Keratinocyte (primary cell): ENCODE measurements around the gene NUP214. TPM values are rescaled to one million over a fixed set of nuclear protein-coding genes. Genes with fewer than 3 reads are reported as not detected.

ENCODE experiments used
- DNase-seq: peaks from one replicate; pipeline ENCODE4 v3.0.0-alpha.2; 2011; ENCODE audit warnings: low read depth, missing footprints, low spot score
- FAIRE-seq: peaks from 2 replicates; lab custom pipeline; 2011; peaks lifted over from hg19 to GRCh38; lab: Jason Lieb, UNC
- H2AFZ ChIP-seq: 2 replicates; pipeline ENCODE4 v1.6.0; 2012; ENCODE audit warnings: low read length, control low read depth, inconsistent platforms; ENCODE audit not compliant: control insufficient read depth
- H3K27ac ChIP-seq: 2 replicates; pipeline ENCODE4 v1.5.1; 2011; ENCODE audit warnings: low read length; ENCODE audit not compliant: control insufficient read depth, insufficient read depth
- H3K27me3 ChIP-seq: 3 replicates; pipeline ENCODE4 v1.6.0; 2011; ENCODE audit warnings: low read length; ENCODE audit not compliant: control insufficient read depth, insufficient read depth; ENCODE audit errors: extremely low read depth
- H3K36me3 ChIP-seq, 2 experiments: 2 replicates in 1 of 2; 3 replicates in 1 of 2; pipeline ENCODE4 v1.5.1; 2011; ENCODE audit warnings: low read length in 2 of 2, mild to moderate bottlenecking in 1 of 2; ENCODE audit not compliant: control insufficient read depth in 2 of 2, insufficient read depth in 2 of 2; ENCODE audit errors: extremely low read depth in 1 of 2
- H3K4me1 ChIP-seq: 3 replicates; pipeline ENCODE4 v1.5.1; 2011; ENCODE audit warnings: low read length; ENCODE audit not compliant: control insufficient read depth, insufficient read depth; ENCODE audit errors: extremely low read depth
- H3K4me2 ChIP-seq: 3 replicates; pipeline ENCODE4 v1.6.0; 2011; ENCODE audit warnings: low read depth, low read length; ENCODE audit not compliant: control insufficient read depth, insufficient read depth; ENCODE audit errors: extremely low read depth
- H3K4me3 ChIP-seq, 3 experiments: fragments of 200-600 bp in 1 of 3; sonication (generic) in 1 of 3; 2 replicates in 2 of 3; 3 replicates in 1 of 3; pipeline ENCODE4 v1.5.1; 2011 to 2016; ENCODE audit warnings: low read length in 3 of 3, mild to moderate bottlenecking in 3 of 3, control low read depth in 2 of 3, inconsistent platforms in 1 of 3, low read depth in 1 of 3, mixed read lengths in 1 of 3, mixed run types in 1 of 3, moderate library complexity in 1 of 3; ENCODE audit not compliant: control insufficient read depth in 2 of 3, insufficient read depth in 2 of 3; ENCODE audit errors: extremely low read depth in 1 of 3
- H3K79me2 ChIP-seq: 2 replicates; pipeline ENCODE4 v1.6.0; 2012; ENCODE audit warnings: low read length; ENCODE audit not compliant: control insufficient read depth, insufficient read depth
- H3K9ac ChIP-seq: 3 replicates; pipeline ENCODE4 v1.6.0; 2011; ENCODE audit warnings: low read length; ENCODE audit not compliant: control insufficient read depth, insufficient read depth; ENCODE audit errors: extremely low read depth
- H3K9me1 ChIP-seq: 3 replicates; pipeline ENCODE4 v1.6.0; 2011; ENCODE audit warnings: low read length; ENCODE audit not compliant: control insufficient read depth, insufficient read depth; ENCODE audit errors: extremely low read depth
- H3K9me3 ChIP-seq: 2 replicates; pipeline ENCODE4 v1.5.1; 2012; ENCODE audit warnings: low read depth, low read length; ENCODE audit not compliant: control insufficient read depth
- H4K20me1 ChIP-seq: 3 replicates; pipeline ENCODE4 v1.6.0; 2011; ENCODE audit warnings: low read length; ENCODE audit not compliant: control insufficient read depth, insufficient read depth; ENCODE audit errors: extremely low read depth
- EZH2 ChIP-seq: IDR thresholded peaks from one replicate; pipeline ENCODE4 v1.6.1; 2012; ENCODE audit warnings: inconsistent platforms, mild to moderate bottlenecking, low read length, moderate library complexity
- dilution Hi-C: fragments of 300-500 bp; cut with MboI; formaldehyde crosslinking; loops from one replicate; pipeline ENCODE4 v1.7.0; 2020; ENCODE audit warnings: low sequenced_read_pairs; ENCODE audit not compliant: extremely low pct_ligation_motif_present
- polyA plus RNA-seq, 5 experiments: library from polyadenylated mRNA; depleted of rRNA in 3 of 5; stranded (reverse) in 3 of 5; stranded (forward) in 1 of 5; unstranded in 1 of 5; fragments of >200 nt; gene quantifications; 1 replicate in 1 of 5; 2 replicates in 3 of 5; 3 replicates in 1 of 5; pipeline versions ENCODE4 v1.2.1 to v1.2.3, GENCODE V29; 2011 to 2012; ENCODE audit warnings: missing spikeins in 2 of 5, low read depth in 1 of 5, low replicate concordance in 1 of 5
- small RNA-seq, 3 experiments: library from RNA; depleted of rRNA; stranded (forward); fragments of <200 nt; gene quantifications; one replicate each; pipeline ENCODE3, GENCODE V24; 2012; ENCODE audit warnings: low read depth in 3 of 3, low replicate concordance in 1 of 3; ENCODE audit not compliant: insufficient read length in 3 of 3
- TF ChIP-seq, protein P1 (sequence below), 3 experiments: IDR thresholded peaks in 1 of 3; conservative IDR thresholded peaks in 1 of 3; optimal IDR thresholded peaks in 1 of 3; 2 replicates in 2 of 3; 3 replicates in 1 of 3; pipeline versions ENCODE3 to v1.5.1; 2011; ENCODE audit warnings: low read length in 3 of 3, mild to moderate bottlenecking in 3 of 3, moderate library complexity in 2 of 3, control low read depth in 1 of 3, inconsistent platforms in 1 of 3; ENCODE audit not compliant: insufficient read depth in 2 of 3; ENCODE audit errors: extremely low read depth in 1 of 3

NUP214 gene
- polyA plus RNA-seq, 1 donor (not counting 4 experiments of a cell fraction or from before 2014, with no cell fraction given): 7.3 TPM

DNA sequence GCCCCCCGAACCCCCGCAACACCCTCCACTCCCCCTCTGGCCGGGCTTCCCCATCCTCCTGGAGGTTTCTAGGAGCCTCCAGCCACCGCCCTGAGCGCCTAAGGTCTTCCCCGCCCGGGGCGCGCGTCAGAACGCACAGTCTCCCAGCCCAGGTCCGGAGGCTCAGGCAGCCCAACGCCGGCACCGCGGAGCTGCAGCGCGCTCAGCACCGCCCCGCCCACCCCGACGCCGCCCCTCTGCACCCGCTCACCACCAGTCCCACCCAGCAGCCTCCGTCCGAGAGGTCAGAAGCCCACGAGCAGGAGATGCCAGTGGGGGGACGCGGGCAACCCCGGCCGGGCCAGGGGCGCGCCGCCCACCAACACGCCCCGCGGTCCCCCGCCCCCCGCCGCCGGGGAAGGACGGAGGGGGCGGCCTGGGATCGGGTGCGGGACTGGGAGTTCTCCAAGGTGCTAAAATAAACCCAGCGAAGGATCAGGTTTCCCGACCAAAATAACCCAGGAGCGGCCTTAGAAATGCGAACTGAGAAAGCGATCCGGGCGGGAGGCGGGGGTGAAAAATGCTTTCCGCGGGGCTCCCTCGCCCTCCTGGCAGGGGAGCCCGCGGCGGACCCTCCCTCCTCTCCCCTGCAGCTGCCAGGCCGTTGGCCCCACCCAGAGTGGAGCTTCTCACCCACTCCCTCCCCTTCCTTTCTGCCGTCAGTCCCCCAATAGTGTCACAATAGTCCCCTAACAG is 157.5 kb downstream of the NUP214 start:
- FAIRE-seq (no peak), DNase-seq (no peak)
- no peaks in the 10 kb centered on the region for H3K4me1 ChIP-seq
- no peak overlapping the region for H2AFZ ChIP-seq
- H4K20me1 ChIP-seq: no peaks in the 10 kb centered on the region
- H3K9me1 ChIP-seq: no peaks in the 10 kb centered on the region
- no peak overlapping the region for H3K4me3 ChIP-seq
- H3K79me2 ChIP-seq: no peaks in the 10 kb centered on the region
- no peaks in the 10 kb centered on the region for H3K9me3 ChIP-seq
- H3K27ac ChIP-seq: no peak overlapping the region
- no peak overlapping the region for H3K9ac ChIP-seq
- peaks cover 47% of the 10 kb centered on the region for H3K27me3 ChIP-seq
- TF ChIP-seq EZH2: peak; percentile 54
- TF ChIP-seq, protein P1, sequence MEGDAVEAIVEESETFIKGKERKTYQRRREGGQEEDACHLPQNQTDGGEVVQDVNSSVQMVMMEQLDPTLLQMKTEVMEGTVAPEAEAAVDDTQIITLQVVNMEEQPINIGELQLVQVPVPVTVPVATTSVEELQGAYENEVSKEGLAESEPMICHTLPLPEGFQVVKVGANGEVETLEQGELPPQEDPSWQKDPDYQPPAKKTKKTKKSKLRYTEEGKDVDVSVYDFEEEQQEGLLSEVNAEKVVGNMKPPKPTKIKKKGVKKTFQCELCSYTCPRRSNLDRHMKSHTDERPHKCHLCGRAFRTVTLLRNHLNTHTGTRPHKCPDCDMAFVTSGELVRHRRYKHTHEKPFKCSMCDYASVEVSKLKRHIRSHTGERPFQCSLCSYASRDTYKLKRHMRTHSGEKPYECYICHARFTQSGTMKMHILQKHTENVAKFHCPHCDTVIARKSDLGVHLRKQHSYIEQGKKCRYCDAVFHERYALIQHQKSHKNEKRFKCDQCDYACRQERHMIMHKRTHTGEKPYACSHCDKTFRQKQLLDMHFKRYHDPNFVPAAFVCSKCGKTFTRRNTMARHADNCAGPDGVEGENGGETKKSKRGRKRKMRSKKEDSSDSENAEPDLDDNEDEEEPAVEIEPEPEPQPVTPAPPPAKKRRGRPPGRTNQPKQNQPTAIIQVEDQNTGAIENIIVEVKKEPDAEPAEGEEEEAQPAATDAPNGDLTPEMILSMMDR (optimal IDR thresholded peaks at IDR 0.05 in 1 of 3, IDR thresholded peaks at IDR 0.05 in 1 of 3, conservative IDR thresholded peaks at IDR 0.05 in 1 of 3; ENCODE audit: extremely low read depth in 1 of 3, insufficient read depth in 2 of 3, low read length in 3 of 3): no peak
- dilution Hi-C loops: no loop called here
- H3K36me3 ChIP-seq: no peaks in the 10 kb centered on the region
- no peak overlapping the region for H3K4me2 ChIP-seq

Small RNA genes within 50 kb of the gene (small RNA-seq; reads per million reads assigned to genes)
- gene RNU6-881P: 0 reads per million in 3 experiments

Other genes starting within 250 kb of the NUP214 start
- not detected in 3 replicates for gene QRFP, start 228.8 kb upstream of the NUP214 start, polyA plus RNA-seq
- 0.79 to 1.3 TPM (median 0.94 TPM) in 3 replicates for gene FIBCD1, start 186.3 kb upstream of the NUP214 start, polyA plus RNA-seq
- gene LAMC3, start 116.4 kb upstream of the NUP214 start, polyA plus RNA-seq: not detected in 3 replicates
- gene AIF1L, start 29.1 kb upstream of the NUP214 start, polyA plus RNA-seq: 1.0 to 2.6 TPM (median 1.5 TPM) in 3 replicates
- 0.25 to 1.1 TPM (median 0.33 TPM) in 3 replicates for gene FAM78A, start 150.9 kb downstream of the NUP214 start, polyA plus RNA-seq
- not detected in 3 replicates for gene PLPP7, start 164.1 kb downstream of the NUP214 start, polyA plus RNA-seq